GM06990 (cell line): ENCODE measurements around the gene FREY1.
"Not testable (repeated sequence)": the region's sequence is repeated elsewhere in the genome, so short reads cannot be mapped to it uniquely, and the experiment has no call there.

Experiments
- DNase-seq: peaks from one replicate; pipeline ENCODE4 v3.0.0-alpha.2; 2011; ENCODE audit not compliant: insufficient read length; ENCODE audit errors: extremely low read depth
- H3K27me3 ChIP-seq: replicated peaks from 2 replicates; pipeline ENCODE4 v1.6.0; 2011; ENCODE audit warnings: low read length; ENCODE audit not compliant: control insufficient read depth, insufficient read depth
- H3K36me3 ChIP-seq: 2 replicates; pipeline ENCODE4 v1.5.1; 2011; ENCODE audit warnings: low read length; ENCODE audit not compliant: control insufficient read depth, insufficient read depth
- H3K4me3 ChIP-seq: replicated peaks from 2 replicates; pipeline ENCODE4 v1.5.1; 2011; ENCODE audit warnings: low read depth, mild to moderate bottlenecking, control low read depth, low read length
- CTCF ChIP-seq: IDR thresholded peaks from 2 replicates; pipeline ENCODE4 v1.5.1; 2011; ENCODE audit warnings: low read length, control low read depth, mild to moderate bottlenecking, inconsistent platforms; ENCODE audit not compliant: insufficient read depth, poor library complexity, severe bottlenecking

FREY1 gene

GRCh38 chr11:45907911-45908370 is 870 bp upstream of the FREY1 start:
- H3K36me3 ChIP-seq: peaks cover 22% of the 10 kb centered on the region
- DNase-seq: no peak
- no peaks in the 10 kb centered on the region for H3K27me3 ChIP-seq
- no peak overlapping the region for H3K4me3 ChIP-seq
- TF ChIP-seq CTCF: no peak

DNA sequence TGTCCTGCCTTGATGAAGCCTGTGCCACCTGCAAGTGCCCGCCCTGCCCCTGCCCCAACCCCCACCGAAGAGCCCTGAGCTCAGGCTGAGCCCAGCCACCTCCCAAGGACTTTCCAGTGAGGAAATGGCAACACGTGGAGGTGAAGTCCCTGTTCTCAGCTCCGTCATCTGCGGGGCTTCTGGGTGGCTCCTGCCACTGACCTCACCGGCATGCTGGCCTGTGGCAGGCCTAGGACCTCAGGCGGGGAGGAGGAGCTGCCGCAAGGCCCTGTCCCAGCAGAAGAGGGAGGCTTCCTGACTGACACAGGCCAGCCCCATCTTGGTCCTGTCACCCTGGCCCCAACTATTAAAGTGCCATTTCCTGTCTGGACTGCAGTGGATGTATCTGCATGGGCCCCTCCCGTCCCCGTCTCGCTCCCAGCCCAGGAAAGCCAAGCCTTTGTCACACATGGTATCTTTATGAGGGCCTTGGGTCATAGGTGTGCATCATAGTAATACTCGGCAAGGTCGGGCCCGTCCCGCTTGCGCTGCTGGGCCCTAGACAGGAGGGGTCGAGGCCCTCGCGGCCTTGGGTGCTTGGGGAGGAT is 882 bp downstream of the FREY1 start:
- H3K4me3 ChIP-seq: no peak overlapping the region
- peaks cover 19% of the 10 kb centered on the region for H3K36me3 ChIP-seq
- H3K27me3 ChIP-seq: peaks cover 2% of the 10 kb centered on the region; the same call in 1 of the 2 replicates
- no peak for TF ChIP-seq CTCF
- DNase-seq: no peak

- H3K4me3 ChIP-seq, DNase-seq, H3K27me3 ChIP-seq: not testable (repeated sequence)
- peaks cover 14% of the 10 kb centered on the region for H3K36me3 ChIP-seq
Measured at GRCh38 chr11:45905576-45905975, 1.5 kb downstream of the FREY1 start.

DNA sequence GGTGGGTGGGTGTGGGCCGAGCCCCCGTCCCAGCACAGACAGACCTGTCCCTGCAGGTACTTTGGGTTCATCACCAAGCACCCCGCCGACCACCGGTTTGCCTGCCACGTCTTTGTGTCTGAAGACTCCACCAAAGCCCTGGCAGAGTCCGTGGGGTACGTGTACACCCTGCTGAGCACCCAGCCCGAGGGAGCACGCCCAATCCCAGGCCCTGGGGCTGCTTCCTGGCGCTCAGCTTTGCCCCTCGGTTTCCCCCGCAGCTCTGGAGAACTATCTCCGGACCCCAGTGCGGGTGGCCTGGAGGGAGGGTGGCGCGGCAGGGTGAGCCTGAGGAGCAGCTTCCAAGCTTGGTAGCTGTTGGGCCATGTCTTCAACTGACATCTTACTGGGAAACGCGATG is 2.0 kb downstream of the FREY1 start:
- no peak for TF ChIP-seq CTCF
- peaks cover 9% of the 10 kb centered on the region for H3K36me3 ChIP-seq
- DNase-seq: no peak
- no peak overlapping the region for H3K4me3 ChIP-seq
- H3K27me3 ChIP-seq: peaks cover 3% of the 10 kb centered on the region

GRCh38 chr11:45904309-45904915 is 2.7 kb downstream of the FREY1 start:
- Histone ChIP-seq H3K27me3 (peaks cover 3% of the 10 kb centered on the region), H3K4me3 (no peak overlapping the region), H3K36me3 (peaks cover 4% of the 10 kb centered on the region)
- DNase-seq: no peak
- TF ChIP-seq CTCF: no peak

DNA sequence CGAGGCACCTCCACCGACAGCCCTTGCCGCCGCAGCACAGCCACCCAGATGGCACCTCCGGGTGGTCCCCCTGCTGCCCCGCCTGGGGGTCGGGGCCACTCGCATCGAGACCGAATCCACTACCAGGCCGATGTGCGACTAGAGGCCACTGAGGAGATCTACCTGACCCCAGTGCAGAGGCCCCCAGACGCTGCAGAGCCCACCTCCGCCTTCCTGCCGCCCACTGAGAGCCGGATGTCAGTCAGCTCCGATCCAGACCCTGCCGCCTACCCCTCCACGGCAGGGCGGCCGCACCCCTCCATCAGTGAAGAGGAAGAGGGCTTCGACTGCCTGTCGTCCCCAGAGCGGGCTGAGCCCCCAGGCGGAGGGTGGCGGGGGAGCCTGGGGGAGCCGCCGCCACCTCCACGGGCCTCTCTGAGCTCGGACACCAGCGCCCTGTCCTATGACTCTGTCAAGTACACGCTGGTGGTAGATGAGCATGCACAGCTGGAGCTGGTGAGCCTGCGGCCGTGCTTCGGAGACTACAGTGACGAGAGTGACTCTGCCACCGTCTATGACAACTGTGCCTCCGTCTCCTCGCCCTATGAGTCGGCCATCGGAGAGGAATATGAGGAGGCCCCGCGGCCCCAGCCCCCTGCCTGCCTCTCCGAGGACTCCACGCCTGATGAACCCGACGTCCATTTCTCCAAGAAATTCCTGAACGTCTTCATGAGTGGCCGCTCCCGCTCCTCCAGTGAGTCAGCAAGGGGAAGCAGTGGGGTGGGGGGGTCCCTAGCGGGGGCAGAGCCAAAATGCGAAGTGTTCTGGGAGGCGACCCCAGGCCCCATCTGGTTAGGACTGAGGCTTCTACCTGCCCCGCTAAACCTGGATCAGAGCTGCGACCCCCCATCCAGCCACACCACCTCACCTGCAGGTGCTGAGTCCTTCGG is 4.4 kb downstream of the FREY1 start:
- H3K27me3 ChIP-seq: peaks cover 3% of the 10 kb centered on the region
- no peaks in the 10 kb centered on the region for H3K36me3 ChIP-seq
- no peak overlapping the region for H3K4me3 ChIP-seq
- TF ChIP-seq CTCF: no peak
- no peak for DNase-seq
